NCI-H1092 treated with DMSO at 0.1 percent for 48 hours (cell line): ENCODE data around the gene CHD2.
A peak's percentile ranks its signal among the peaks of the same experiment; 100 is the strongest.
"Not testable (repeated sequence)": the region's sequence is repeated elsewhere in the genome, so short reads cannot be mapped to it uniquely, and the experiment has no call there.

Source experiments
- DNase-seq: peaks from one replicate; lab custom pipeline; 2025; lab: John Stamatoyannopoulos, UW

The CHD2 gene

DNA sequence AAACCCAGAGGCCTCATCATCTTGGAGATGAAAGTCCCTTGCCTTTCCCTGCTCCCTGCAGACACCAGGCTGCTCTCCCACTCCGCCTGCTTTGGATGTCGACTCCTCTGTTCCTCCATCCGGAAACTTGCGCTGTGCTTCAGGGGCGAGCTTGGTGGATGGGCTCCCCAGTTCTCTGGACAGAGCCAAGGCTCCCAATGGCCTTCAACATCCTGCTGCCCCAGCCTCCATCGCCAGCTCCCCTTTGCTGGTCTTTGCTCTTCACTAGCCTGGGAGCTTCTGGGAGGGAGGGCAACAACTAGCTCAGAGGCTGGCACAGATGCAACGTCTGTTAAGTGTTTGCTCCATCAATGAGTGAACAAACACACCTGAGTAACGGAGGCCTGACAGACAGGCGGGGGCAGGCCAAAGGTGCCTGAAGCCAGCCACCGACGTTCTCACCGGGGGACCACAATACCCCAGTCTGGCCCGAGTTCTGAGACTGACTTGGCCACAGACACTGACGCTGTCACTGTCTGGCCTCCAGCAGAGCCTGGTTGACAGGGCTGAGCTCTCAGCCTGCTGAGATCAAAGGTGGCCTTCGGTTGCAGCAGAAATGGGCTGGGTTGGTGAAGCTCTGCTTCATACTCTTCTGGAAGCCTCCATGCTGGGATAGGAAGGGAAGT lies 149.9 kb downstream of the CHD2 start:
- DNase-seq = peak; percentile 42

DNA sequence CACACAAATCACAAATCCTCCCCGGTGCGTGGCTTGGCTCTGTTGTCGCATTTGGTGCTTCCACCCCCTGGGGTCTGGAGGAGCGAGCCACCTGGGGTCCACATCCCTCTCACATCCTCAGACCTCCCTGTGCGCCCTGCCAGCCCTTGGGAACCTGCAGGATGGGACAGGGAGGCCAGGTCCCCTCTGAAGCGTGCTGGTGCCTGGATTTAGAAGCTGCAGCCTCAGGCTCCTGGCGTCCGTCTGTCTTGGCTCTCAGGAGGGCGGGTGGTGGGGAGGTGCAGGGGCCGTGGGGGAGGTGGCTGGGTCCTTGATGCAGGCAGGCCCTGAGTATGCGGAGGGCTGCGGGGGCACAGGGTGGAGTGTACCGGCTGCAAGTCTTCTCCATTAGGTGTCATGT lies 150.5 kb downstream of the CHD2 start:
- no peak for DNase-seq

DNA sequence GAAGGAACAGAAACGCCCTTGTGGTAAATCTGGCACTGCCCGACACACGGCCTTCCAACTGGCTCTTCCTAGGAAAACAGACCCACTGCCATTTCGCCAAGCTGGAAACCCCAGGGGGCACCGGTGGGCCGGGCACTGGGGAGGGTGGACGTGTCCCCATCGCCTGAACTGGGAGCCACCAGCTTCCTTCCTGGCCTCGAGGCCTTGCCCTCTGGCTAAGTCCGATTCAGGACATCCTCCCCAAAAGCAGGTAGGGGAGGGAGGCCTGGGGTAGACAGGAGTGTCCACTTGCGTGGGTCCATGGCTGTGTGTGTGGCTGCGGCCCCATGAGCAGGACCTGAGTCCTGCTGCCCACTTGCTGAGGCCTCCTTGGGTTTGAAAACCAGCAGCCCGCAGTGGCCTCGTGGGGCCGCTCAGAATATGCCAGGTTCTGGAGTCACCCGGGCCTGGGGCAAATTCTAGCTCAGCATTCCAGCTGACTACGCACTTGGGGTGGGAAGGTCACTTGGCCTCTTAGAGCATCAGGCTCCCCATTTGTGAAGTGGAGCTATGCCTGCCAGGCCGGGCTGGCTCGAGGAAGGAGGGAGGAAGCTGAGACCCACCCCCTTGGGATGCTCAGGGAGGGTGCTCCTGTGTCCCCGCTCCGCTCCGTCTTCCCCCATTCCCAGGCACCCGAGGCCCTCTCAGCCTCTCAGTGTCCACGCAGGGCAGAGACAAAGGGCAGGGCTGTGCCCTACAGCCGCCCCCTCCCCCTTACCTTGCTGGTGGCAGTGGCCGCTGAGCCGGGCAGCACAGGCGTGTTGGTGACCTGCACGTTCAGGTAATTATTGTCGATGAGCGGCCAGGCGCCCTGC lies 151.3 kb downstream of the CHD2 start:
- no peak for DNase-seq

DNA sequence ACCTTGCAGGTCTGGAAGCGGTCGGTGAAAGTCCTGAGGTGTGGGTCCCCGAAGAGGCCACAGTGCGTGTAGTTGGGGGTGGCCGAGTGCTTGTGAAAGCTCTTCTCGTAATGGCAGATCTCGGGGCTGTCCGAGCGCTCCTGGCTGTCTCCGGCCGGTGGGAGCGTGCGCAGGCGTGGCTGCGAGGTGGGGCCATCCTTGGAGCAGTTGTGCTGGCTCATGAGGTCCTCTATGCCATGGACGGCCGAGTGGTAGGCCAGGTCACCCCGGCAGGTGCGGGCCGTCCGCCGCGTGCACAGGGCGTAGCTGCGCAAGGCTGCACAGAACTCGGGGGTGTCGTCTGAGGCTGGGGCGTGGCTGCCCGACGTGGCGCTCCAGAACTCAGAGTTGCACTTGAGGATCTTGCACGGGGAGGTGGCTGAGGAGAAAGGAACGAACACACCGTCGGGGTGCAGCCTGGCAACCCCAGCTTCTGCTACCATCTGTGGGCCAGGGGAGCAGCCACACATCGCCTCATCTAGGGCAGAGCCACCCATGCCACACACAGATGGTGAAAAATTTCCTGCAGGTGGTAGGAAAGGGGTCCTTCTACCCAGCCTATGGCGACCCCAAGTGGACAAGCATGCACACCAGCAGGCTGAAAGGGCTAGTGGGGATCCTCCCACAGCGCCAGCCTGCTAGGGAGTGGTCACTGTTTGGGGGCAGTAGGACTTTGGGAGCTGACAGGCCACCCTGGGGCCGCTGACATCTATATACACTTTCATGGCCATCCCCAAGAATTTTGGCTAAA lies 152.2 kb downstream of the CHD2 start:
- DNase-seq = no peak

DNA sequence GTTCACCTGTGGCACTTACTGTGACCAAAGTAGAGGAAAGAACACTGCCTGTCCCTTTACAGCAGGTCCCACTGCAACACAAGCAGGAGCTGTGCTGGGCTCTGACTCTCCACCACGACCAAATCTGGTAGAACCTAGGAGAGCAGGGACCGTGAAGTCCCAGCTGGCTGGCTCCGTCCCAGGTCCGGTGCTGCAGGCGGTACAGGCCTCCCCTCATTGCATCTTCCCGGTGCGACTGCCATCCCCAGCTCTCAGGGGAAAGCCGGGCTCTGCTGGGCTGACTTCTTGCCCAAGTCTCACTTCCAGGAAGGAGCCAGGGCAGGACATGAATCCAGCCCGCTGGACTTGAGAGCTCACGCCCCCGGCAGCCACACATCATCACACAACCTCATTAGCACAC lies 155.1 kb downstream of the CHD2 start:
- DNase-seq = no peak

DNA sequence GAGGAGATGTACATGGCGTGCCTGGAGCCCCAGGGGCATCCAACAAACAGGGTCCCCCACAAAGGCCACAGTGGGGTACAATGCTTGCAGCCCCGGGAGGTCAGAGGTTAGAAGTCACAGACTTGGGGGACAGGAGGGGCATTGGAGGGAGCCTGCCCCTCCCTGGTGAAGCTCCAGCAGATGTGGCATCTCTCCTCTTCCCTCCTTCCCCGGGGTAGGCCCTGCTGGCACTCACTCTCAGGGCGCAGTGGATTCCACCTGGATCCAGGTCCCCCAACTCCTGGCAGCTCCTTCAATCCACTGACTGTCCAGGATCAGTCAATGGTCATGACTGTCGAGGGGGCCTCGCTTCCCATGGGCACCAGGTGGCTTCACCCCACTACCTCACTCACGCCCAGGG lies 156.7 kb downstream of the CHD2 start:
- no peak for DNase-seq

DNA sequence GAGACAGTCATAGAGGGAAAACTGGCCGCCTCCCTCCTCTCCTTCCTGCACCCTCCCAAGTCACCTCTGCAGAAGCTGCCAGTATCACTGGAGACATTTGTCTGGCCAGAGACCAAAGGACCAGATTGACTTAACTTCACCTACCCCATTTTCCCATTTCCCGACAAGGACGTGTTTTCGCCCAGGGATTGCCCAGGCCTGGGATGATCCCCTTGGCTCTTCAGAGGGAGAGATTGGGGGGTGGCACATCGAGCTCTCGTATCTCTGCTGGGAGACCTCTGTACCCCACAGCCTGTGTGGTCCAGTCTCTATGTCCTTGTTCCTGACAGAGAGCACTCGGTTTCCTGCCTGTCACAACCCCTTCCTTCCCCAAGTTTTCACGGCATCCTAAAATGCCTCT lies 157.5 kb downstream of the CHD2 start:
- no peak for DNase-seq

DNA sequence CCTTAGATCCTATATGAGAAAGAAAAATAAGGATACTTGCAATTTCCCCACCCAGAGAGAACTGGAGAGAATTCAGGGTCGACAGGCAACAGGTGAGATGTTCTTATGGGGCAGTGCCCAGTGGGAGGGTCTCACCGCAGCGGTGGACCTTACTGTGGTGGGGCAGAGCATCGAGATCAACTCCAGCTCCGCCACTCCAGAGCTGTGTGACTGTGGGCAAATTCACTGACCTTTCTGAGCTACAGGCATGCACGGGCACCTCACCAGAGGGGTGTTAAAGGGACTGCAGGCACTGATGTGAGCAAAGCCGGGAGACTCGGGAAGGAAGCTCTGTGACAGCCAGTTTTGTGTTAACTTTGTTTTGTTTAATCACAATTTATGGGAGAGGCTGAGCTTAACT lies 158.0 kb downstream of the CHD2 start:
- DNase-seq = no peak

DNA sequence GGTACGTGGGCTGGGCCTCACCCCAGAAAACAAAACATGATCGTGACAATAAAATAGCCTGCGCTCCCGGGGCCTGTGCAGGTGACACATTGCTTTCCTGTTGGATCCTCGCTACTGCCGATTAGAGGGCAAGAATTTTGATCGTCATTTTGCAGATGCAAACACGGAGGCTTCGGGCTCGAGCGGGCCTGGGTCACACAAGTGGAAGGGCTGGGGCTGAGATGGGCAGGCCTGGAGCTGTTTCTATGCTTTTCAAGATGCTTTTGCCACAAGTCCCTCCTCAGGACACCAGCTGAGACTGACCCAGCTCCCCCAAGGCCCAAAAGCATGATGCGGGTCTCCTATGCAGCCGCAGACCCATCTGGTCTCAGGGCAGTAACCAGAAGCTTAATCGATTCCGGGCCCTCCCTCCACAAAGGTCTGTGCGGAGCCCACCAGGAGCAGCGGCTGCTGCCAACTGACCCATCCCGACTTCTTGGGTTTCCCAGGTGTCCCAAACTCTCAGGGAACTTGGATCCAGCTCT lies 158.8 kb downstream of the CHD2 start:
- DNase-seq = no peak

DNA sequence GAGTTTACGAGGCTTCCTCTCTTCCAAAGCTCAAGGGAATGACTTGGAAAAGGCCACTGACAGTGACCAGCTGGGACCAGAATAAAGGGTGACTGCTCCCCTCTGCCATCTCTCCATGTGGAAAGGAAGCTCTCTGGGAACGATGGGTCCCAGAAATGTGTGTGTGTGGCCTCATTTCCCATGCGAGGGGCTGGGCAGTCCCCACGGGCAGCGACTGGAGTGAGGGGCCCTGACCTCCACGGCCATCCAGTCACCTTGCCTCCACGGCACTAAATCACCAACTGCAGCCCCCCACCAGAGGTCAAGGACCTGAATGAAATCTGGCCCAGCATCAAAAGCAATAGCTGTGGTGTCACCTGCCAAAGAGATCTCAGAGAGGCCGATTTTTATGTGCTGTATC lies 159.3 kb downstream of the CHD2 start:
- no peak for DNase-seq

DNA sequence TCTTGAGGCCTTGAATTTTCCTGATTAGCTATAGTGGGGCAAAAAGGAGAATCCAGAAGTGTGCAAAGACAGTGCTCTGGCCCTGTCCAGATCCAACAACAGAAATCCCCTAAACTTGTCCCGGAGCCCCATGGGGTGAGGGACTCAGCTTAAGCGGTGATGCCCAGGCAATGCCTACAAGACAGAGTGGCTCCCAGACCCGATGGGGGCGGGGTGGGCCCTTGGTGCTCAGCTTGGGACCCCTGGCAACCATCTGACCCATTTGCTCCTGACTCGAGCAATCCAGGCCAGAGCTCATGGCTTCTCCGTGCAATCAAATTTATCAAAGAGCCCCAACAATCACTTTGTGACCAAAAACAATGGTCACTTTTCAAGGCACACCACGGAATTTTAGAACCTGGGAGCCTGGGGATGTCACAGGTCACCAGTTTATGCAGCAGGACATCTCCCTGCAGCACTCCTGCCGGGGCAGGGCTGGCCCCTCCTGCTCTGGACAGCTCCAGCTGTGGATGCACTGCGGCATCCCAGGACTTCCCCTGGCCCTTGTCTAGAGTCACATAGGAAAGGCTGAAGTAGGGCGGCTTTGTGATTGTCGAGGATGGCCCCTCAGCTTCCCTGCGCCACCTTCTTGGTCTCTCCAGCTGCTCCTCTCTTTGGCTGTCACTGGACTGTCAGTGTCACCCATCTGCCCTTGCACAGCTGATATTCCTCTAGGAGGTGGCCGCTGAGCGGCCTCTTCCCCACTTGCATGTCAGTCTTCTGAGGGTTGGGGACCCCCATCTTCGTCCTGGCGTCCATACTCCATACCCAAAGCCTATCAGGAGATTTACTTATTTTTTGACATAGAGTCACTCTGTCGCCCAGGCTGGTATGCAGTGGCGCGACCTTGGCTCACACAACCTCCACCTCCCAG lies 160.5 kb downstream of the CHD2 start:
- DNase-seq = no peak

DNA sequence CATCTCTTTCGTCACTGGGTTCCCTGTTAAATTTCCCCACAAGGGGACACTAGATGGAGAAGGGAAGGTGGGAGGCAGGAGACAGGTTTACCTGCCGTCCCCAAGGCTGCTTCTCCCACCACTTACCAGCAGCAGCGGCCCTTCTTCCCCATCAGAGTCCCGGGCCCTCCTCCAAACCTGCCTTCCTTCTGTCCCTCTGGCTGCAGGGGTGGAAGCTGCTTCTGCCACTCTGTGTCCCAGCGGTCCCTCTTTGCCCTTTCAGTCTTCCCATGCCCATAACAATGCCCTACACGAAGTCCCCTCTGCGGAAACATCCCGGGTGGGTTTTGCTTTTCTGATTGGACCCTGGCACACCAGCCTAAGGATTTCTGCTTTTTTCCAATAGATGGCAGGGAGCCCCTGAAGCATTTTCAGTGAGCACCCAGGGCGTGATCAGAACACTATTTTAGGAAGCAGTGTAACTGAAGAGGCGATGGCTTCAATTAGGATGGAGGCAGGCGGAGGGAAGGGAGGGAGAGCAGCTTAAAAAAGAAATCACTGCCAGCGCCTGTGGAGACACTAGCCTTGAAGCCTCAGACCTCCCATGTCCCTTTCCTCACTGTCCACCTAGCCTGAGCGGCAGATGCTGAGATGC lies 162.6 kb downstream of the CHD2 start:
- DNase-seq = not testable (repeated sequence)

DNA sequence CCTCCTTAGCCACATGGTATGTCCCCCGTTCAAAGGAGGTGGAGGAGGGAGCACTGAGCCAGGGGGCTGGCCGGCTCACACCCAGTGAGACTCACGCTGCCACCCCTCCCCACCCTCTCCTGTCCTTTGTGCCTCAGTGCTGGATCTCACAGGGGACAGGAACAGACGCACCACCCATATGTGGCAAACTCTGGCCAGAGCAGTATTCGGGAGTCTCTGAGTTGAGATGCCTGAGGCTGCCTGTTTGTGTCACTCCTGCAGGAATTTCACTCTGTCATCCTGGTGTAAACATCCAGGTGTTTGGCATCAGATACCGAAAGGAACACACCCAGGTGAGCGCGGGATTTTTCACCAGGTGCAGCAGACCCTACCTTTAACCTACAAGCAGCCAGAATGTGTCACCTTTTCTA lies 163.1 kb downstream of the CHD2 start:
- DNase-seq = no peak

DNA sequence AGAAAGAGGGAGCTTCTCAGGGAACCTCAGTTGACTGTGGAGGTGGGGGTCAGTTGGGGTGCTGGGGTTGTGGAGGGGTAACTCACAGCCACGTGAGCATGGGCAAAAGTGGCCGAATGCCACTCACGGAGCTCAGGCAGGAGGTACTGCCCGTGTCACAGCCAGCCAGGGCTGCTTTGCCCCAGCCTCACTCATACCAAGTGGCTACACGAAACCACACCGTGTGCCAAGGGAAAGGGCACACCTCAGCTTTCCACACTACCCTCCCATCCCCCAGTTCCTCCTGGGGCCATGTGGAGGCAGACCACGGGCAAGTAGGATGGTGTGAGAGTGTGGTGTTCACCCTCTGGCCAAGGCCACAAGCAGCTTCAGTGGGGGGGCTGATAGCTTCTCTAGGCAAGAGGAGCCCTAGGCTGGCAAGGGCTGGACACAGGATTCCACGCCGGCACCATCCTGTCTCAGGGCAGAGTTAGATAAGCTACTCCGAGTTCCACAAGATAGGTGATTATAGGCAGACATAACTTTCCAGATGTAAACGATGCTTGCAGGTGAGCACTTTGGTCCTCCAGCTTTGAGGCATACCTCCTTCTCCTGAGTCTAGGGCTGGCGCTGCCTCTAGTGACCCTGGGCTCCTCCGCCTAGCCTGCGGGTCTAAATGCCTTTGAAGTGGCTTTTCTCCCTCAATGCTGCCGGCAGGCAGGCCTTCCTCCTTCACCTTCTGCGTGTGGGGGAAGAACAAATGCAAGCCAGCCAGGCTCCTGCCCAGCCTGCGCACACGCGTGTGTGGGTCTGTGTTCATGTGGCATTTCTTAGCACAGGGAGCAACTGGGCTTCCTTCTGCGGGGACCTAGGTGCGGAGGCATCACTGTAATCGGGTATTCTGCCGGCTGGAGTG lies 163.9 kb downstream of the CHD2 start:
- no peak for DNase-seq

DNA sequence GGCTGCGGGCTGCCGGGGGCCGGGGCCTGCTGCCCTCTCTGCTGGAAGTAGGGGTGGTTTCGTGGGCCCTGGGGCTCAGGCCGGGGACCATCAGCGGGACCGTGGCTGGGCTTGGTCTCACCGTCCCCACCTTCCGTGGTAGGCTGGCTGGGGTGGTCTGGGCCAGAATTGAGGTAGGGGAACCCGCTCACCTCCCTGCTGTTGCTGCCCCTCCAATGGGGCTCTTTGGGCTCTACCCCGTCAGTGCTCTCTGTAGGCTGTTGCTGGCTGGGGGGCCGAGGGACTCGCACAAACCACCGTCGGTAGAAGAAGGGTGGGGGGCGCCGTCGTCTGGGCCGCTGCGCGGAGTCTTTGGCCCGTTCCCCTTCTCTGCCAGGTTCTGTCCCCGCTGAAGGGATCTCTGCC lies 165.5 kb downstream of the CHD2 start:
- DNase-seq = no peak

DNA sequence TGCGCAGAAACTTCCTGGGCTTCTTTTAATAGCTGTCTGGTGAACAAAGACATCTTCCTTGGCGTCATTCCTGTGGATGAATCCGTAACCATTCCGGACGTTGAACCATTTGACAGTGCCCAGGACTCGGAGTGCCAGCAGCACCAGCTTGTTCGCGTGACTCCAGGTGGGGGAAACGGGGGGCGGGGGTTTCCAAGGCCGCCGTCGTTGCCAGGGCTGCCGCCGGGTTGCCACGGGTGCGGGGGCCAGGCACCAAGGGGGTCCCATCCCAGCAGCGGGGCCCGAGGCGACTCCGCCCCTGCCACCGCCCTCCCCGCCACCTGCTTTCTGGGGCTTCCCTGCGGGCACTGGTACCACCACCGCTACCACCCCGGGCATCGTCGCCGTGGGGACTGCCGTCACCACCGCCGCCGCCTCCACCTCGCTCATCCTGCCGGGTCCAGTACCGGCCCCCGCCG lies 166.1 kb downstream of the CHD2 start:
- DNase-seq = no peak

DNA sequence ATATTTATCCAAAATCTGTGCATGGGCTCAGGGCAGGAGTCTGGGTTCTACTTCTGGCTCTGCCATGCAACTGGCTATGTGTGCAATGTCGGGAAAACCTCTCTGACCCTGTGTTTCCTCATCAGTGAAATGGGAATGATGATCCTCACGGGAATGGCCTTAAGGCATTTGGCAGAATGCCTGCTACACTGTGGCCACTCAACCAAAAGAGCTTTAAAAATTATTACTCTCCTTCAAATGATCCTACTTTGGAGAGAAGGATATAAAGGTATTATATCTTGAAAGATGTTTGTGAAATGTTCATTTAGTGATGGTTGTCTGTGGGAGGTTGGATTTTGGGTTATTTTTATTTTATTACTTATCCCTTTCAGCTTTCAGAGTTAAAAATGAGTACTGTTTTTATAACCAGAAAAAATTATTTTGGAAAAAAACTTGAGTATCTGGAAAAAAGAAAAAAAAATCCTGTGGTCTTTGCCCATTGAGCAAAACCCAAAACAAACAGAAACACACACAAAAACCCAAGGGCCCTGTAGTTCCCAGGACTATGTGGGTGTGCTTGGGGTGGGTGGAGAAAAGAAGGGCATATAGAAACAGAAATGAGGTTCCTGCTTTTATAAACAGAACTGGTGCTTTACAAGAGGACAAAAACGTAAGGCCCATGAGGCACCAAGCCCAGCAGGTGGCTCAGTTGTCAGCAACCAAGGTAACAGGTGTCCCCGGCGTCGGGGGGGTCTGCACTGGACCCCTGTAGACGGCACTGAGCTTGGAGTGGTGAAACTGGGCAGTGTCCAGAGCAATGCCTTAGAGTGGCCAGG lies 166.9 kb downstream of the CHD2 start:
- no peak for DNase-seq

DNA sequence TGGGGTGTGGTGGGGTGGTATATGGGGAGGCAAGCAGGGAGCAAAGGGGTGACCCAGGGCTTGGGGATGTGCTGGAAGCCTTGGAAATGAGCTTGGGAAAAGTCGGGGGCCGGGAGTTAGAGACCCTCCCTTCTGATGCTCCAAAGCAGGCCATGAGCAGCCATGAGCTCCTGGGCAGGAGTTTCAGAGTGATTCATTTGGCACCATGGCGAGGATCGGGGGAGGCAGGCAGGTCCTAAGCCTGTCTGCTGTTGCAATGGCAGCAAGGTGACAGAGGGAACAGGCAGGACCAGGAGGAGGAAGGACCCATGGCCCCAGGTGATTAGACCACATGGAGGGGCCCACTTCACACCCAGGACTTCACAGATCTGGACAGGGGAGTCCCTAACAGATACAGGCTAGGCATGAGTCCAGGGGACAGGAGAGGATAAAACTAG lies 167.5 kb downstream of the CHD2 start:
- DNase-seq = no peak
